Measurements from ENCODE around the gene NDE1.
"Not testable (repeated sequence)": the region's sequence is repeated elsewhere in the genome, so short reads cannot be mapped to it uniquely, and the experiment has no call there.

NDE1 gene

DNA sequence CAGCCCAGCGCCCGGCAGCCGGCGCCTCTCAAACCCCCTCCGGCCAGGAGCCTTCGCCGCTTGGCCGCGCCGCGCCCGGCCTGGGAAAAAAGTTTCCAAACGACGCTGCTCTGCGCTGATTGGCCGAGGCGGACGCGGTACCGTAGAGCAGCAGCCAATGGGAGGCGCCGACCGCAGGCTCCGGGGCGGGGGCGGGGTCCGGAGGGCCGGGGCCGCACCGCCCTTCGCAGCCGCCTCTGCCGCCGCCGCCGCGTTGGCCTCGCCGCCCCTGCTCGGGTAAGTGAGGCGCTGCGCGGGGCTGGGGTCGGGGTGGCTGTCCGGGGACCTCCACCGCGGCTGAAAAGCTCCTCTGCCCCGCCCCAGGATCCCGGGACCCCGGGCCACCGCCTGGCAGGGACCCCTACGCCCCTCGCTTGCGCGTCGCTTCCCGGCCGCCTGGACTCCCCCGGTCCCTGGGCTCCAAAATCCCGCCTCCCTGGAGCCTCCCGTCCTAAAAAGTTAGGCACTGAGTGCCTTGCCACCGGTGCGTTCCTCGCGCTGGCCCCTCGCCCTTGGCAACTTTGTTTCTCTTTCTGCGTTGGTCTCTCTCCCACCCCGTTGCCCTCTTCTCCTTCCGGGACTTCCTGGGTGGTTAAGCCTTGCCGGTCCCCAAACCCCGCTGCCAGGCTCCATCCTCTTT, at the start of gene NDE1:
Gene NDE1 (plus strand): TSS at position 227 of the 679 bp plus-strand sequence. CDS start 14,534 bp downstream, outside the sequence.
- DNase-seq (ENCODE audit: low read depth in 3 of 3): peak; percentile 67 to 77 (median 72)

DNA sequence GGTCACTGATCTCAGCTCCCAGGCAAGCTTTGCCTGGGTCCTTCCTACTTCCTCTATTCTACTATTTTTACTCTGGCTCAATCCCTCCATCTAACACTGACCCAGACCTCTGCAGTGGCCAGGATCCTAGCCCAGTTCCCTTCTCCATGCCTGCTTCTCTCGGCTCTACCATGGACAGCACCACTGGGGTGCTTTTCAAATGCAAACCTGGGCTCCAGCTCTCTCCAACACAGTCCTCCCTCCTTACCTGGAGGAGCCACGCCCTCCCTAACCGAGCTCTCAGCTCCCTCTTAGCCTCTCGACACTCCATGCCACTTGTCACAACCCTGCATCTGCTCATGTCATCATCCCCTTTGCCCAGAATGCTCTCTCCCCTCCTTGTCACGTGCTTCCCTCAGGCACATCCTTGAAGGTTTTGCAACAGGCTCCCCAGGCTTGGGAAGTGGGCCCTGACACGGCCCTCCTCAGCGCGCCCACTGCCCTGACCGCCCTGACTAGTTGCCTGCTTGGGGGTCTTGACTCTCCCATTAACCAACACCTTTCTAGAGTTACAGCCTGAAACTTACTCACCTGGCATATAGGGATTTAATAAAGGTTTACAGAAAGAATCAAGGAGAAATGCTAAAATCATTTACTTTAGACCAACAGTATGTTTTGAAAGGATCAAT, 48.7 kb upstream of the NDE1 start:
- DNase-seq (ENCODE audit: low read depth in 3 of 3): no peak

DNA sequence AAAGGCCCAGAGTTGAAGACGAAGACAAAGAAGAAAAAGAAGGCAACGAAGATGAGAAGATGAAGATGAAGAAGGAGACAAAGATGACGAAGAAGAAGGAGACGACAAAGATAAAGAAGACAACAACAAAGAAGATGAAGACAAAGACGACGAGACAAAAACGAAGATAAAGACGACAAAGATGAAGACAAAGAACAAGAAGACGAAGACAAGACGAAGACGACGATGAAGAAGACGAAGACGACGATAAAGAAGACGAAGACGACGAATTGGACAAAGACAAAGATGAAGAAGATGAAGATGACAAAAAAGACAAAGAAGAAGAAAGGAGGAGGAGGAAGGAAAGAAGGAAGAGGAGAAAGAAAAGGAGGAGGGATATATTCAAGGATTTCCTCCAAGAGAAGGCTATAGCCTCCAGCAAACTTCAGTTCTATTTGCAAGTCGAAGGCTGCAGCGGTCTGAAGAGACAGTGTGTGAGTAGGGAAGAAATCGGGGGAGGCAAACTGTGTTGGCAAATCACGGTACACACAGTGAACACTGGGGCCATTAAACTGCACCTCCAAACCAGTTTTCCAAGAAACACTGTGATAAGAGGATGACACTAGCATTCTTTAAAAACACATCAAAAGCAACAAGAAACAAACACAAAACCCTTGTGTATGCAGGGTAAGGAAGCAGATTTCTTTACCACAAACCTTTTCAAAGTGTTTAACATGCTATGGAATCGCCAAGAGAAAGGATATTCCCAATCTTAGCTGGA, 47.6 kb upstream of the NDE1 start:
- DNase-seq (ENCODE audit: low read depth in 3 of 3): no peak

DNA sequence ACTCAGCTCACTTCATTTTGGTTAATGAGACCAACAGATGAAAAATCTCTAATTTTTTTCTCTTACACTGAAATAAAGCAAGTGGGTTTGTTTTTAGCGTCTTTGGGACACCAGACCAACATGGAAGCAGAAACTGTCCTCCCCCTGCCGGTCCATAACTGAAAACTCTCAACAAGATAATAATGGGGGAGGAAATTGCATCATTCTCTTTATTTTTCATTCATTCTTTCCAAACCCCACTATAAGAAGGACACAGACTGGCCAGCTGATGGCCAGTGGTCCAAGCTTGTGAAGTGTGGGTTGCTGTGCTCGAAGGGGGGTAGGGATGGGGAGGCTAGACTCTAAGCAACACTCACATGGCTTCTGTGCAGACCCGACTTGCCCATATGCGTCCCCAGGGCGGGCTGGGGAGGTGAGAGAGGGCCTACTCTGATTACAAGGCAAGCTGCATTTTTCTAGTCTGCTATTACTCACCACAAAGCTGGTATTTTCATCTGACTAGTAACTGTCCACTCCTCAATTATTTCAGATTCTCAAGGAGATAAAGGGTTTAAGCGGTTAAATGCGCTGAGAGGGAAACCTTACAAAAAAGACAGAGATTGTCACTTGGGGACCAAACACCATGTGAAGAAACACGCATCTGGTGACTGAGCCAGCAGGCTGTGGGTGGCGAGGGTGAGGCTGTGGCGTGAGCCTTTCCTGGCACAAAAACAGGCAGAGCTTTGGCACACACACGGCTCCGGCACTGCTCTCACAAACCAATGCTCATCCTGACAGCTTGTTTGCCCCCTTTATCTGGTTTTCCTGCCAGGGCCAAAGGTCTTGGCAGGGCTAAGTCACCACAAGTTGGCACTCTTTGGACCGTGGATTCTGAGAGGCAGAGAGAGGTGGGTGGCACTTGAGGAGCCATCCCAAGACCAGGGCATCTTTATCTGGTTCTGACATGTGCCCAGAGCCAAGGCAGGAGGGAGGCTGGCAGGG, 45.3 kb upstream of the NDE1 start:
- no peak for DNase-seq (ENCODE audit: low read depth in 3 of 3)

GRCh38 chr16:15605839-15606517, 44.1 kb upstream of the NDE1 start:
- no peak for DNase-seq (ENCODE audit: low read depth in 3 of 3)

GRCh38 chr16:15606518-15607220, 43.4 kb upstream of the NDE1 start:
- DNase-seq (ENCODE audit: low read depth in 3 of 3): no peak

GRCh38 chr16:15607221-15607699, 42.8 kb upstream of the NDE1 start:
- DNase-seq (ENCODE audit: low read depth in 3 of 3): not testable (repeated sequence)

- no peak for DNase-seq (ENCODE audit: low read depth in 3 of 3)
Measured at GRCh38 chr16:15607700-15608396, 42.2 kb upstream of the NDE1 start.

DNA sequence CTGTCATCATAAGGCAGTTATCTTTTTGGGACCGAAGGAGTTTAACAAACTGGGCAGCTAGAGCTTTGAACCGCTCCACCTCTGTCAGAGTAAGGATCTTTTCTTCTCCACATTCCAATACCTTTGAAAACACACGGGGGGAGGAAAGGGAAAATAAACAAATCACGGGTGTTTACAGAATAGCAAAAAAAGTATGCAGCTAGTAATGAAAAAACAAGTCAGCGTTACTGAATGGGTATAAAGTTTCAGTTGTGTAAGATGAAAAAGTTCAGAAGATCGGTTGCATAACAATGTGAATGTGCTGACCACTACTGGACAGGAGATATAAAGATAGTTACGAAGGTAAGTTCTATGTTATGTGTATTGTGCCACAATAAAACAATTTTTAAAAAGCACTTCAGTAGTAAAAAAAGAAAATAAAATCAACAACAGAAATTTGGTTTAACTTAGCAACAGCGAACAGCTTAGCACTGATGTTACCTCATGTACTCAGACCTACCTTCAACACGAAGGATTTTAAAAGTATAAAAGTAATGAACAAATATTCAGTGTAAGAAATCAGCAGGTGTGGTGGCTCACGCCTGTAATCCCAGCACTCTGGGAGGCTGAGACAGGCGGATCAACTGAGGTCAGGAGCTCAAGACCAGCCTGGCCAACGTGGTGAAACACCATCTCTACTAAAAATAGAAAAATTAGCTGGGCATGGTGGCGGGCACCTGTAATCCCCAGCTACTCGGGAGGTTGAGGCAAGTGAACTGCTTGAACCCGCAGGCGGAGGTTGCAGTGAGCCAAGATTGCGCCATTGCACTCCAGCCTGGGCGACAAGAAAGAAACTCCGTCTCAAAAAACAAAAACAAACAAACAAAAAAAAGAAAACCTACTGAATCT, 41.4 kb upstream of the NDE1 start:
- DNase-seq (ENCODE audit: low read depth in 3 of 3): no peak

GRCh38 chr16:15609286-15609649, 40.8 kb upstream of the NDE1 start:
- DNase-seq (ENCODE audit: low read depth in 3 of 3): no peak

- no peak for DNase-seq (ENCODE audit: low read depth in 3 of 3)
Measured at GRCh38 chr16:15610369-15610871, 39.6 kb upstream of the NDE1 start.

DNA sequence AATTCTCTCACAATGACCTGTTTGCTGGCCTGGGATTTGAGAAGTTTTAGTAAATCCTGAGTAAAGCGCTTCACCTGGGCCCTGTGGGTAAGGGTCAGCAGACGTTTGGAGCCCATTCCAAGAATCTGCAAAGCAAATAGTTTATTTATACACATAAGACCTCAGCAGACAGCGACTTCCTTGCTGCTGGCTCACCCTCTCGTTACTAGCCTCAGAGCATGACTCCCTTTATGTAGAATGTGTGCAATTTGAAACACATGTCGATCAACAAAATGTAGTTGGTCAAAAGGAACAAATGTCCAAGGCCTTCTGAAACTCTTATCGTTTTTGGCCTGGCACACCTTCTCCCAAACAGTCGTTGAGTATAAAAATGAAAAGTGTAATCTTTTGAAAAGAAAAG, 38.4 kb upstream of the NDE1 start:
- DNase-seq (ENCODE audit: low read depth in 3 of 3): no peak

- no peak for DNase-seq (ENCODE audit: low read depth in 3 of 3)
Measured at GRCh38 chr16:15613676-15614075, 36.4 kb upstream of the NDE1 start.

- DNase-seq (ENCODE audit: low read depth in 3 of 3): no peak
Measured at GRCh38 chr16:15616012-15616411, 34.0 kb upstream of the NDE1 start.

DNA sequence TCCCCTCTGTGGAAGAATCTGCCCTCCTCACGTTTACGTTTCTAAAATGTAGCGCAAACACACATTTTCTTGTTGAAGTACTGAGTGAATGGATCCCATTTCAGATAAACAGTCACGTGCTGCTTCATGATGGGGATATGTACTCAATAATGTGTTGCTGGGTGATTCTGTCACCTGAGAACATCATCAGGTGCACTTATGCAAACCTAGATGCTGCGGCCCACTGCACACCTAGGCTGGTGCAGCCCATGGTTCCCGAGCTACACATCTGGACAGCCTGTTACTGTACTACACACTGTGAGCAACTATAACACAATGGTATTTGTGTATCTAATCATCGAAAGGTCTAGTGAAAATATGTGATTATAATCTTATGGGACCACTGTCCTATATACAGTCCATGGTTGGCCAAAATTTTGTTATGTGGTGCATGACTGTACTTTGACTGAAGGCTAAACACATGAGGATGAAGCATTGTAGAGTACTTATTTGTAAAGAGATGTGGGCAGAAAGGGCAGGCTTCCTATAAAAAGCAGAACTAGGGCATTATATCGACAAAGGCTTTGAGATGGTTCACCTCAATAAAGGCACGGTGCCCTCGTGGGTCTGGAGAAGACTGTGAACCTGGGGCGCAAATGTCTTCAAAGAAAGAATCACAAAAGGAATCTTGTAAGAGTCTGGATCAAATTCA, 33.4 kb upstream of the NDE1 start:
- no peak for DNase-seq (ENCODE audit: low read depth in 3 of 3)

DNA sequence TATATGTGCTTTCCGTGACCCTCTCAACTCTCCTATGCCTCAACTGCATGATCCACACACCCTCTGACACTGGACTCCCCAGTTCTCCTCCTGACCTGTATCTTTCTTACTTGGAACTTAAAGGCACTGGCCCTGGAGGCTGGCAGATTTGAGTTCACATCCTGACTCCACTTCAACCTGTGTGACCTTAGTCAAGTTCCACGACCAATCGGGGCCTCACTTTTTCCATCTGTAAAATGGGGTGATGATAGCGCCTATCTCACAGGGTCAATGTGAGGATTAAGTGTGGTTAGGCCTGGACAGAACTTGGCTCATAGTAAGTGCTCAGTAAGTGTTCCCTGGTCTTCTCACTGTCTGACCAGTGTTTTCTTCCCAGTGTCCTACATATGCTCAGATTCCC, 32.1 kb upstream of the NDE1 start:
- no peak for DNase-seq (ENCODE audit: low read depth in 3 of 3)

DNA sequence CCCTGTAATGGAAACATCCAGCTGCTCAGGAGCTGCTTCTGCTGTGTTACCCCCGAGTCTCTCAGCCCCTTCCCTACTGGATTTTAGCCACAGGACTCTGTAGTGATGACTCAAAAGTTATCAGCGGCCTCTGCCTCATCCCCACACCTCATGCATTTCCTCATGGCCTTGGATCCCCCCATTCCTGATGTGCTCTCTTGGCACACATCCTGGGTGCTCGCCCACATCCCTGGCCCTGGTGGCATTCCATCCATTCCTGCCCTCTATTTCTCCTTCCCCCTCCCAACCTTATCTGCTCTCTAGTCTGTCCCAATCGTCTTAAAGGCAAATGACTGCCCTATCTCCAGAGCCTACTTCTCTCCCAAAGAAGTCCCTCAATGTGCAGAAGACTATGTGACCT, 31.7 kb upstream of the NDE1 start:
- DNase-seq (ENCODE audit: low read depth in 3 of 3): no peak
